ENCODE results near the gene KDM7A.

The KDM7A gene

DNA sequence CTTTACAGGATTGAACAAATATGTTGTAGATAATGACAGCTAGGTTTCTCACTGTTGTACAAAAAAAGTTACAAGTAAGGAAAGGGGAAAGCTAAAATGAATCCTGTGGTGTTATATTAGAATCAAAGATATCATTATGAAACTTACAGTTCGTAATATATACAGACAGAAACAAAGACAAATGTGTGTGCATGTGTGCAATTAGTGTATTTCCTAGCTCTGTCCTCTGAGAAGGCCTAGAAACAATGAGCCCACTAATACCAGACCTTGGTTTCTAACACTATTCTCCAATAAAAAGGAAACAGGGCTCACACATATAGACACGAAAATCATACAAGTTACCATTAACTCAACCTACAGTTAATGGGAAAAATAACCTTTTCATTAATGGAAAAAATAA is 8.0 kb downstream of the KDM7A start:
- H3K4me3 ChIP-seq (ENCODE audit: low read depth, low read length) = no peak overlapping the region
- TF ChIP-seq POLR2A (IDR thresholded peaks at IDR 0.05; ENCODE audit: extremely low read depth, insufficient read length) (no peak), MYC (IDR thresholded peaks at IDR 0.05; ENCODE audit: low read depth, low read length) (no peak)
- TF ChIP-seq, protein P1, sequence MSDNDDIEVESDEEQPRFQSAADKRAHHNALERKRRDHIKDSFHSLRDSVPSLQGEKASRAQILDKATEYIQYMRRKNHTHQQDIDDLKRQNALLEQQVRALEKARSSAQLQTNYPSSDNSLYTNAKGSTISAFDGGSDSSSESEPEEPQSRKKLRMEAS (IDR thresholded peaks at IDR 0.05; ENCODE audit: low read depth, low read length) = no peak
- DNase-seq (ENCODE audit: low read depth) = no peak

DNA sequence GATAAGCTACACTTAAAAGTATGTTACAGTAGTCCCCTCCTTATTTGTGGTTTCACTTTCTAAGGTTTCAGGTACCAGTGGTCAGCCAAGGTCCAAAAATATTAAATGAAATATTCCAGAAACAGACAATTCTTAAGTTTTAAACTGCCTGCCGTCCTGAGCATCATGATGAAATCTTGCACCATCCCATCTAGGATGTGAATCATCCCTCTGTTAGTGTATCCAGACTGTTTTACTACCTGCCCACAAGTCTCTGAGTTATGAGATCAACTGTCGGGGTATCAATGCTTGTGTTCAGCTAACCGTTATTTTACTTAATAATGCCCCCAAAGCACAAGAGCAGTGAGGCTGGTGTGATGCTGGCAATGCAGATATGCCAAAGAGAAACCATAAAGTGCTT is 11.4 kb downstream of the KDM7A start:
- TF ChIP-seq, protein P2, sequence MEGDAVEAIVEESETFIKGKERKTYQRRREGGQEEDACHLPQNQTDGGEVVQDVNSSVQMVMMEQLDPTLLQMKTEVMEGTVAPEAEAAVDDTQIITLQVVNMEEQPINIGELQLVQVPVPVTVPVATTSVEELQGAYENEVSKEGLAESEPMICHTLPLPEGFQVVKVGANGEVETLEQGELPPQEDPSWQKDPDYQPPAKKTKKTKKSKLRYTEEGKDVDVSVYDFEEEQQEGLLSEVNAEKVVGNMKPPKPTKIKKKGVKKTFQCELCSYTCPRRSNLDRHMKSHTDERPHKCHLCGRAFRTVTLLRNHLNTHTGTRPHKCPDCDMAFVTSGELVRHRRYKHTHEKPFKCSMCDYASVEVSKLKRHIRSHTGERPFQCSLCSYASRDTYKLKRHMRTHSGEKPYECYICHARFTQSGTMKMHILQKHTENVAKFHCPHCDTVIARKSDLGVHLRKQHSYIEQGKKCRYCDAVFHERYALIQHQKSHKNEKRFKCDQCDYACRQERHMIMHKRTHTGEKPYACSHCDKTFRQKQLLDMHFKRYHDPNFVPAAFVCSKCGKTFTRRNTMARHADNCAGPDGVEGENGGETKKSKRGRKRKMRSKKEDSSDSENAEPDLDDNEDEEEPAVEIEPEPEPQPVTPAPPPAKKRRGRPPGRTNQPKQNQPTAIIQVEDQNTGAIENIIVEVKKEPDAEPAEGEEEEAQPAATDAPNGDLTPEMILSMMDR (IDR thresholded peaks at IDR 0.05; ENCODE audit: low read depth, low read length) = no peak
- peak; percentile 94 for DNase-seq (ENCODE audit: low read depth)
- H3K4me3 ChIP-seq (ENCODE audit: low read depth, low read length) = peak overlapping the region; percentile 18

DNA sequence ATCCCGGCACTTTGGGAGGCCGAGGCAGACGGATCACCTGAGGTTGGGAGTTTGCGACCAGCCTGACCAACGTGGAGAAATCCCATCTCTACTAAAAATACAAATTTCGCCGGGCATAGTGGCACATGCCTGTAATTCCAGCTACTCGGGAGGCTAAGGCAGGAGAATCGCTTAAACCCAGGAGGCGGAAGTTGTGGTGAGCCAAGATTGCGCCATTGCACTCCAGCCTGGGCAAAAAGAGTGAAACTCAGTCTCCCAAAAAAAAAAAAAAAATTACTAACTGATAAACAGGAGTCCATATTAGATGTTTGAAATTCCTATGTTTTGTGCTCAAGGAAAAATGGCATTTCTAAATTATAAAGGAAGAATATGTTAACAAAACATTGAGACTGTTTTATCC is 14.7 kb downstream of the KDM7A start:
- DNase-seq (ENCODE audit: low read depth) = peak; percentile 76
- H3K4me3 ChIP-seq (ENCODE audit: low read depth, low read length) = peak overlapping the region; percentile 22

DNA sequence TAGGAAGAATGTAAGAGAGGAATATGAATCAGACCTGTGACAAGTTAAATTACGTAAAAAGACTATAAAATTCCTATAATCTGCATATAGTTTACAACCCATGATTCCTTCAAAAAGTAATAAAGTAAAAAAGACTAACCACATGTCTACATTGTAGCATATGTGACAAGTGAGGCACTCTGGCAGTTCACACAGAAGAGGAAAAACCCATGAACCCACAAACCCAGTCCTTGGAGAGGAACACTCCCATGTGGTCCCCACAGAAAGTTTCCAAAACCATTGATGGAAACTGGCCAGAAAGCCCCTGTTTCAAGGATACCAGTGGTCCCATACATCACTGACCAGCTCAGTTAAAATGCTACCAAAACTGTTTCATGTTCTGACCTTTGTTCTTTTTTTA is 15.7 kb downstream of the KDM7A start:
- TF ChIP-seq, protein P1 (IDR thresholded peaks at IDR 0.05; ENCODE audit: low read depth, low read length) = no peak
- TF ChIP-seq POLR2A (IDR thresholded peaks at IDR 0.05; ENCODE audit: extremely low read depth, insufficient read length) = no peak
- TF ChIP-seq MYC (IDR thresholded peaks at IDR 0.05; ENCODE audit: low read depth, low read length) = no peak
- TF ChIP-seq, protein P2 (IDR thresholded peaks at IDR 0.05; ENCODE audit: low read depth, low read length) = no peak
- no peak overlapping the region for H3K4me3 ChIP-seq (ENCODE audit: low read depth, low read length)
- peak; percentile 41 for DNase-seq (ENCODE audit: low read depth)

DNA sequence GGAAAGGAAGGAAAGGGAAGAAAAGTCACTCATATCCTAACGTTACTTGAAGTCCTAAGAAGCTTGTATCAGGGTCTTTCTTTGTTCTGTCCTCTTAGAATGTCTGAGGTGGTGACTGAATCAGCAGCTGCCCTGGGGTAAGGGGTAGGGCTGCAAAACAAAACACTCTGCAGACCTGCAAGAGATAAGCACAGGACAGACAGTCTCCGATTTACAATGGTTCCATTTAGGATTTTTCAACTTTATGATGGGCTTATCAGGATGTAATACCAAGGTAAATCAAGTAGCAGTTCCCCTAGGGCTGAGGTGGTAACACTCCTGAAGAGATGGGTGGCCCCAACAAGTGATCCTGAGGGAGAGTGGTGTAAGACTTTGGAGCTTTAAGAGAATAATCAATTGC is 16.5 kb downstream of the KDM7A start:
- no peak overlapping the region for H3K4me3 ChIP-seq (ENCODE audit: low read depth, low read length)
- TF ChIP-seq, protein P1 (IDR thresholded peaks at IDR 0.05; ENCODE audit: low read depth, low read length) = no peak
- no peak for TF ChIP-seq POLR2A (IDR thresholded peaks at IDR 0.05; ENCODE audit: extremely low read depth, insufficient read length)
- DNase-seq (ENCODE audit: low read depth) = peak; percentile 34

DNA sequence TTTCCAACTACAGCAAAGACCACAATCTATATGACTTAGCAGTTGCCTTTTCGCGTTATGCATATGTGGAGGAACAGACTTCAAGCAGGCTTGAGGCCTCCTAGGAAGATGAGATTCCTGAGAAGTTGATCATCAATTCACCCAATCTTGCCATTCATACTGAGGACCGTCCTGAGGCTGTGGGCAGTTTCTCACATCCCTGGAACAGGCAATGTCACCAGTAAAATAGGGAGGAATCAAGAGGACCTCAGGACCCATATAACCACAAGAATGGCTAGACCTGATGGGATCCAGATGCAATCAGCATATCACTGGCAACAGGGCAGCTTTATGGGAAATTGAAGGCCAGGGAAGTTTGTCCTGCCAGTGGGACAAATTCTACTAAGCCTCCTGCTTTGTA is 17.3 kb downstream of the KDM7A start:
- no peak overlapping the region for H3K4me3 ChIP-seq (ENCODE audit: low read depth, low read length)
- TF ChIP-seq, protein P1 (IDR thresholded peaks at IDR 0.05; ENCODE audit: low read depth, low read length) = no peak
- TF ChIP-seq, protein P2 (IDR thresholded peaks at IDR 0.05; ENCODE audit: low read depth, low read length) = no peak
- TF ChIP-seq MYC (IDR thresholded peaks at IDR 0.05; ENCODE audit: low read depth, low read length) (no peak), POLR2A (IDR thresholded peaks at IDR 0.05; ENCODE audit: extremely low read depth, insufficient read length) (no peak)
- no peak for DNase-seq (ENCODE audit: low read depth)

DNA sequence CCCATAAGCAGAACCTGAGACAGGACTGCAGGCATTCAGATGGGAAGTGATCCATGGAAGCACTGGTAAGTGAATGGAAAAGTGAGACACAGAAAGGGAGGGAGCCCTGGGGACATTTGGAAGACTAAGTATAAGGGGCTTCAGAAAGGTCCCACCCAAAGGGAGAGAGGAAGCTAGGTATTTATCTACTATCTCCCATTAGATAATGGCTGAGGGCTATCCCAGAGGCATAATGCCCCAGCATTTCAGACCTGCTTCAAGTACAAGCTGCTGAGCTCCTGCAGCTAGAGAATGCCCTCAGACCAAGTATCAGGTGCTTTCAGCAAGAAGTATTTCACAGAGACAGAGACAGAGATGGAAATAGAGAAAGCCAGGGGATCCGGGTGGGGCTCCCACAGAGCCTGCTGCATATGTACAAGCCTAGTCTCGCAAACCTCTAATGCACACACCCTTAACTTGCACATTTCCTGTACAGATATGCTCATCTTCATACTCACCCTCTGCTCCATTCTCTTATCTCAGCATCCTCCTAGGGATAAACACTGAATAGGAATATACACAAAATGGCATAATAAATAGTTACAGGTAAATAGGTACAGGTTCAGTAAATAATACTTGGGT is 20.2 kb downstream of the KDM7A start:
- DNase-seq (ENCODE audit: low read depth) = peak; percentile 42
- no peak overlapping the region for H3K4me3 ChIP-seq (ENCODE audit: low read depth, low read length)
- TF ChIP-seq, protein P2 (IDR thresholded peaks at IDR 0.05; ENCODE audit: low read depth, low read length) = no peak
- TF ChIP-seq POLR2A (IDR thresholded peaks at IDR 0.05; ENCODE audit: extremely low read depth, insufficient read length) = no peak
- TF ChIP-seq MYC (IDR thresholded peaks at IDR 0.05; ENCODE audit: low read depth, low read length) = no peak

Measured in NB4 (cell line).